ENCODE measurements around the gene SFXN1.

The SFXN1 gene

GRCh38 chr5:175465282-175465681 is 13.1 kb upstream of the SFXN1 start:
- FAIRE-seq (no peak), DNase-seq (ENCODE audit: low spot score) (no peak)

DNA sequence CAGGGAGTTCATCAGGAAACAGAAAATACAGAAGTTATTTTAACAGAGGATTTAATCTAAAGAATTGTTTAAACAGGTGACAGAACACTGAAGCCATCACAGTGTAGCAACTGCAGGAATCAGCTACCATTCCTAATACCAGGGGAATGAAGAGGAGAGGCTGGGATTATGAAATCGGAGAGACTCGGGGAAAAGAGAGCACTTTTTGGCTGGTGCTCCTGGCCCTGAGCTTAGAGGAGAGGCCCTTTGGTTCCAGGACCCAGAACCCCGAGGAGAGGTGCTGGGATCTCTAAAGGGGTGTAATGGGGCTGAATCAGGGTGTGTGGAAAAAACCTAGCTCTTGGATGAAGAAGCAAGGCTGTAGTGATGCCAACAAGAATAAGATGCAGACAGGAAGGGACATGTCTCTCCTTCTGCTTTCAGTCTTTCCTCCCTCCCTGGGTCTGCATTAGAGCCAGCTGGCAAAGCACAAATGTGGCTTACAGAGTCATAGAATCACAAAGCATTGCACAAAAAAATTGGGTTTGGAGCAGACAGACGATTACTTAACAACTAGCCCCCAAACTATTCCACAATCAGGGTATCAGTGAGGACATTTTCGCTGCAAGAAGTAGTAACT is 11.6 kb upstream of the SFXN1 start:
- DNase-seq (ENCODE audit: low spot score) = no peak
- FAIRE-seq = no peak

- DNase-seq (ENCODE audit: low spot score) (no peak), FAIRE-seq (no peak)
Measured at GRCh38 chr5:175467983-175468690, 10.2 kb upstream of the SFXN1 start.

- FAIRE-seq (no peak), DNase-seq (ENCODE audit: low spot score) (no peak)
Measured at GRCh38 chr5:175468892-175469291, 9.5 kb upstream of the SFXN1 start.

DNA sequence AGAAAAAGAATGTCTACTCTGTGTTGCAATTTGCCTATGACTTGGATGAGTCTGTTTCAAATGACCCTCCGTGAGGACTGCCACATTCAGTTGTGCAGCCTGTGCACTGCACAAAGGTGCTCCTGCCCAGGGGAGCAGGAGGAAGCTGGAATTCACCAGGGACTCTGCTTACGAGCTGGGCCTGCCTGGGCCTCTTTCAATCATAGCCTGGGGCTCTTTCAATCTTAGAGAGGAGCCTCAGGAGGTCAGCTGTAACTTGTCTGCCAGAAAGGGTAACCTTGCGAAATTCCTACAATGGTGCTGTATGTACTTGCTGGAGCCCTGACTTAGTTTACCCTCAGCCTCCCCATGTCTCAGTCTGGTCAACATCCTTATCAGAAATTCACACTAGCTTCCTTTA is 8.4 kb upstream of the SFXN1 start:
- FAIRE-seq = no peak

DNA sequence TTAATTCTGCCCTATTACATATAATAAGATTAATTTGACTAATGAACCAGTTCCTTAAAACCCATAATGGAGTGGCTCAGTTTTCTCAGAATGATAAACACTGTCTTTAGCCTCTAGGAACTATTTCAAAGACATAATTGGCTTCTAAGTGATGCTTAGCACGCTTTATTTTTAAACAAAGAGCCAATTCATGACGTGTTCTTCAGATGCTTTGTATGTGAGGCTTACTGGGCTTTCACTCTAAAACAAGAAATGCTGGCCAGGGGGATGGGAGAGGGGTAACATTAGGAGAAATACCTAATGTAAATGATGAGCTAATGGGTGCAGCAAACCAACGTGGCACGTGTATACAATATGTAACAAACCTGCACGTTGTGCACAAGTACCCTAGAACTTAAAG is 7.6 kb upstream of the SFXN1 start:
- FAIRE-seq (no peak), DNase-seq (ENCODE audit: low spot score) (no peak)

More for the DNA sequence above, 8.4 kb upstream of the SFXN1 start:
- no peak for DNase-seq (ENCODE audit: low spot score)

GRCh38 chr5:175471196-175471595 is 7.2 kb upstream of the SFXN1 start:
- FAIRE-seq = no peak

GRCh38 chr5:175471628-175472027 is 6.7 kb upstream of the SFXN1 start:
- no peak for DNase-seq (ENCODE audit: low spot score)
- FAIRE-seq = no peak

More at GRCh38 chr5:175471196-175471595, 7.2 kb upstream of the SFXN1 start:
- DNase-seq (ENCODE audit: low spot score) = no peak

- DNase-seq (ENCODE audit: low spot score) (no peak), FAIRE-seq (no peak)
Measured at GRCh38 chr5:175472378-175472777, 6.0 kb upstream of the SFXN1 start.

DNA sequence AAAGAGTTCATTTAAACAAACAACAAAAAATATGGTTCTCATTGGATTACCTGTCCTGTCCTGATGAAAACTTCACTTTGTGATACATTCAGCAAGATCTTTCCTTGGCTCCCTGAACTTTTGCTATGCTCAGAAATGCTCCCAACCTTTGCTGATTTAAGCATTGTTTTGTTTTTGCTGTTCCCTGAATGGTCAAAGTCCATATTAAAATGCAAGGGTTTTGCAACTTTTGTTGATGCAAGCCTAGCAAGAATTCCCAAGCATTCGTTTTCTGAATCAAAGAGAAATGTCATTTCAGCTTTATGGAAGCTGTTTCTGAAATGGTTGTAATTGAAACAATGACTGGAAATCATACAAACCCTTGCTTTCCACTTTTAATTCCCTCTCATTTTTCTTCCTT is 3.1 kb upstream of the SFXN1 start:
- no peak for DNase-seq (ENCODE audit: low spot score)
- no peak for FAIRE-seq

DNA sequence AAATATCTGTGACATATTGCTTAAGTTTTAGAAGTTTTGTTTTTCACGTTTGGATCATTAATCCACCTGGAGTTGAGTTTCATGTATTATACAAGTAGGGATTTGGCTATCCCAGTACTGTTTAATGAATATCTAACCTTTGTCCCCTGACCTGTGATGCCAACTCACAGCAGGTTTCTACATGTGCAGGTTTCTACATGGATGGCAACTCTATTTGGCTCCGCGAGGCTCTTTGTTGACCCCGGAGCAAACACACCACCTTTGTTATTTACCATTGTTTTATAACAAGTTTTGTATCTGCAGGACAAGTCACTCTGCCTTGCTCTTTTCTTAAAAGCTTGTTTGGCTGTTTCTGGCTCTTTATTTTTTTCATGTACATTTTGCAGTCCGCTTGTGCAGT is 920 bp upstream of the SFXN1 start:
- FAIRE-seq = no peak
- DNase-seq (ENCODE audit: low spot score) = no peak

DNA sequence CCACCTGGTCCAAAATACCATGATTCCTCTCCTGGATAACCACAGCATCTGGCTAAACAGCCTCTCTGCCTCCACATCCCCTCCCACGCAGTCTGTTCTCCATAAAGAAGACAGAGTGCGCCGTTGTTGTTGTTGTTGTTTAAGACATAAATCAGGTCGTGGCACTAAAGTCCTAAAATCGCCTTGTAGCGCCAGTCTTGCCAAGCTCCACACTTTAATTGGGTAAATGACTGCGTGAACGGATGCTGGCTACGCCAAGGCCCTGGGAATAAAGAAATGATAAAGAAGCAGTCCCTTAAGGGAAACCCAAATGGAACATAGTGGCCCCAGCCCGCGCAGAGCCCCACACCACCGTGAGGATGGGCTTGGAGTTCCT is 364 bp upstream of the SFXN1 start:
- FAIRE-seq = no peak
- DNase-seq (ENCODE audit: low spot score) = no peak

- DNase-seq (ENCODE audit: low spot score) (no peak), FAIRE-seq (no peak)
Measured at GRCh38 chr5:175479125-175479881, 943 bp downstream of the SFXN1 start.

- no peak for FAIRE-seq
Measured at GRCh38 chr5:175483337-175483736, 5.0 kb downstream of the SFXN1 start.

GRCh38 chr5:175484322-175484721 is 6.0 kb downstream of the SFXN1 start:
- no peak for DNase-seq (ENCODE audit: low spot score)
- no peak for FAIRE-seq

More at GRCh38 chr5:175483337-175483736, 5.0 kb downstream of the SFXN1 start:
- no peak for DNase-seq (ENCODE audit: low spot score)

DNA sequence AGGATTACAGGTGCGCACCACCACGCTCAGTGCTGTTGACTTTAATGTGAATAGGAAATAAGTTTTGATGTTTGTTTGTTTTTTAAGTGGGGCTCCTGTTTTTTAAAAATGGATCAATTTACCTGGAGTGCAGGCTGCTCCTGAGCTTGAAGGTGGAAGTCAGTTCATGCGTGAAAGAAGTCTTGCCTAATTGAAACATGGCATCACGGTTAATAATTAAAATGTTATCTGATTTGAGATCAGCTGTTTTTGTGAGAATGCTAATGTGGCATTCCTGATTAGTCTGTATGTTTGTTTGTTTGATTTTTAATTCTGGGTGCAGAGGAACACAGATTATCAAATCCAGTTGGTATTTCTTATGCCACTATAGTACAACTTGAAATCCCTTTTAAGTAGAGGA is 6.5 kb downstream of the SFXN1 start:
- FAIRE-seq = no peak
- no peak for DNase-seq (ENCODE audit: low spot score)

DNA sequence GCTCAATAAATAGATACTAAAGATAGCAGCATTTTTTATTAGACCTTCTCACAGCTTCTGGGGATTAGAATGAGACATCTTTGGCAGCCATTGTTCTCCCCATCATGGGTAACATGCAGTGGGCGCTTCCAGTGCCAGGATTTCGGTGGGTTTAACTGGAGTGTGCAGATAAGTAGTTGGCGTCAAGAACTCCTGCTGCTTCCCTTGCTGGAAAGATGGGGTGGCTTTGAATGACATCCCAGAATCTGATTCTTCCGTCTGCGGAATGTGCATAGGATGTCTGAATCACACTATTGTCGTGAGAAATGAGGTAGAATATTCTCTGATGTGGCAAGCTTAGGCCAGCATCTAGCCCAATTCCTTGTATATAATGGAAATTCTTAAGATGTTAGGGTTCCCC is 7.3 kb downstream of the SFXN1 start:
- FAIRE-seq (no peak), DNase-seq (ENCODE audit: low spot score) (no peak)

DNA sequence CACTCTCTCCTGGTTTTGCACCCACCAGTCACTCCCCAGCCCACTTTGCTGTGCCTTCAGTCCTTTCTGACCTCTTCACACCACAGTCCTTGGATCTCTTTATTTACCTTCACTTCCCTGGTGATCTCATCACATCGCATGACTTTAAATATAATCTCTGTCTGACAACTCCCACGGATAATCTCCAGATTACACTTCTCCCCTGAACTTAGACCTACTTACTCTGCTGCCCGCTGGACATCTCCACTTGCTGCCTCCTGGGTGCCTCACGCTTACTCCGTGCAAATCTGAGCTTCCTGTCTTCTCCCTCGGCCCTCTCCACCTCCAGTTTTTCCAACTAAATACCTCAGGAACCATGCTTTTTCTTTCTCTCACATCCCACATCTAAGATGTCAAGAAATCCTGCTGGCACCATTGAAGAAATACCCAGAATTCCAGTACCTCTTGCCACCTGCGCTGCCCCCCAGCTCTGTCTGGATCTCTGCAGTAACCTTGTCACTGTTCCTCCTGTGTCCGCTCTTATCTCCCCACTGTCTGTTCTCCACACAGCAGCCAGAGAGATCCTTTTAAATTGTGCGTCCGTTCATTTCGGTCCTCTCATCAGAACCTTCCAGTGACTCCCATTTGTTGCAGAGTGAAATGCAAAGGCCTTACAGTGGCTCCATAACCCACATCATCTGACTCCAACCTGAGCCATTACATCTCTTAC is 9.3 kb downstream of the SFXN1 start:
- no peak for FAIRE-seq
- DNase-seq (ENCODE audit: low spot score) = no peak

GRCh38 chr5:175489693-175490443 is 11.5 kb downstream of the SFXN1 start:
- DNase-seq (ENCODE audit: low spot score) (no peak), FAIRE-seq (no peak)

DNA sequence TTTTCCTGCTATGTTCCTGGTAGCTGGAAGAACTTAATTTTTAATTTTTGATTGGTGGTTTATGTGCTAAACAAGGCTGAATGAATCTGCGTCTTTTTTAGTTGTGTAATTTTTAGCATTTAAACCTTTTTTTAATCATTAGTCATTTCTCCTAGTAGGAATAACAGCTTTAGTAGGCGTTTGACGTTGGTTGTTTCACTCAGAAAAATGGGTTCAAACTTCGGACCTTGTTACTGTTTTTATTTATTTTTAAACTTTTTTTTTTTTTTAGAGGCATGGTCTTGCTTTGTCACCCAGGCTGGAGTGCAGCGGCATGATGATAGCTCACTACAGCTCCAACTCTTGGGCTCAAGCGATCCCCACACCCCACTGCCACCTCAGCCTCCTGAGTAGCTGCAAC is 12.9 kb downstream of the SFXN1 start:
- no peak for FAIRE-seq

GRCh38 chr5:175493260-175493659 is 14.9 kb downstream of the SFXN1 start:
- DNase-seq (ENCODE audit: low spot score) = no peak
- FAIRE-seq = no peak

More for the DNA sequence above, 12.9 kb downstream of the SFXN1 start:
- no peak for DNase-seq (ENCODE audit: low spot score)

Measured in RCC 7860 (cell line).